B cell (primary cell): ENCODE data around the gene MLF2.
"Not testable (repeated sequence)": the region's sequence is repeated elsewhere in the genome, so short reads cannot be mapped to it uniquely, and the experiment has no call there.

Experiments used
- CTCF ChIP-seq: fragments of 200-600 bp; IDR thresholded peaks from one replicate; pipeline ENCODE4 v1.8.0; 2022; ENCODE audit warnings: antibody characterized with exemption, mild to moderate bottlenecking
- EZH2 ChIP-seq: IDR thresholded peaks from 2 replicates; pipeline ENCODE4 v1.6.1; 2012; ENCODE audit warnings: borderline replicate concordance, low read depth, mild to moderate bottlenecking, moderate library complexity, low read length; ENCODE audit not compliant: insufficient read depth, poor library complexity, severe bottlenecking

DNA sequence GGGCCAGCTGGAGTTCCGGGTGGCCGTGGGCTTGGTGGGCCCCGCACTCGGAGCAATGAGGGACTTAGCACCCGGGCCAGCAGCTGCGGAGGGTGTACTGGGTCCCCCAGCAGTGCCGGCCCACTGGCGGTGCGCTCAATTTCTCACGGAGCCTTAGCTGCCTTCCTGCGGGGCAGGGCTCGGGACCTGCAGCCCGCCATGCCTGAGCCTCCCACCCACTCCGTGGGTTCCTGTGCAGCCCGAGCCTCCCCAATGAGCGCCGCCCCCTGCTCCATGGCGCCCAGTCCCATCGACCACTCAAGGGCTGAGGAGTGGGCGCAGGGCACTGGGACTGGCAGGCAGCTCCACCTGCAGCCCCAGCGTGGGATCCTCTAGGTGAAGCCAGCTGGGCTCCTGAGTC, 44.6 kb downstream of the MLF2 start:
- TF ChIP-seq CTCF, EZH2: not testable (repeated sequence)
